ENCODE data around the gene CCDC195. TPM values are rescaled to one million over a fixed set of nuclear protein-coding genes. Genes with fewer than 3 reads are reported as not detected.

The CCDC195 gene
- total and polyA plus RNA-seq, 2 experiments from 2014 or later: not detected

DNA sequence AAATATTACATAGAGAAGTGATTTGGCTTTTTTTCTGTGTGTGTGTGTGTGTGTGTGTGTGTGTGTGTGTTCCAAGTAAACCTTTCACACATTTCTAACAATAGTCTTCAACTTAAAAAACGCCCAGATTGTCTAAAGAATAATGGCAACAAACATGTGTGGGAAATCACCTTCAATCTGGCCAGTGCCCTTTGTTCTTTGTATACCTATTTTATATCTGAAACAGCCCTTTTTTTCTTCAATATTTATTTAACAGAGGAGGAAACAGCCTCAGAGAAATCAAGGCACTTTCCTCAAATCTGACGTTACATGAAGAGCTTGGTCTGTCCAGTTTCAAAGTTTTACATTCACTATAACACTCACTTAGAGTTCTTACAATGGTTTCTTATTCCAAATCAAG lies 25.3 kb downstream of the CCDC195 start:
- no peak for DNase-seq (ENCODE audit: low spot score)
- Histone ChIP-seq H3K27ac (no peak overlapping the region), H3K4me1 (ENCODE audit: insufficient read depth) (peaks cover 5% of the 10 kb centered on the region), H3K9me2 (replicated peaks; ENCODE audit: insufficient read depth) (no peaks in the 10 kb centered on the region), H2AFZ (no peak overlapping the region), H3K27me3 (no peaks in the 10 kb centered on the region), H3K36me3 (replicated peaks; ENCODE audit: insufficient read depth, low read depth) (no peaks in the 10 kb centered on the region), H3K9me3 (ENCODE audit: low read depth) (no peaks in the 10 kb centered on the region), H3K79me2 (no peaks in the 10 kb centered on the region), H4K20me1 (ENCODE audit: insufficient read depth, poor library complexity, severe bottlenecking) (no peaks in the 10 kb centered on the region), H3K4me3 (no peak overlapping the region), H3K4me2 (no peak overlapping the region)
- 69% methylated on average over 2 of the region's 2 CpGs for WGBS (ENCODE audit: low lambda C conversion rate, missing lambda C conversion rate)
- TF ChIP-seq EZH2 (IDR thresholded peaks at IDR 0.05; ENCODE audit: borderline replicate concordance): no peak
- no peak for TF ChIP-seq EZH2phosphoT487 (IDR thresholded peaks at IDR 0.05; ENCODE audit: low read depth, severe bottlenecking, unreplicated experiment)
- TF ChIP-seq, protein P1, sequence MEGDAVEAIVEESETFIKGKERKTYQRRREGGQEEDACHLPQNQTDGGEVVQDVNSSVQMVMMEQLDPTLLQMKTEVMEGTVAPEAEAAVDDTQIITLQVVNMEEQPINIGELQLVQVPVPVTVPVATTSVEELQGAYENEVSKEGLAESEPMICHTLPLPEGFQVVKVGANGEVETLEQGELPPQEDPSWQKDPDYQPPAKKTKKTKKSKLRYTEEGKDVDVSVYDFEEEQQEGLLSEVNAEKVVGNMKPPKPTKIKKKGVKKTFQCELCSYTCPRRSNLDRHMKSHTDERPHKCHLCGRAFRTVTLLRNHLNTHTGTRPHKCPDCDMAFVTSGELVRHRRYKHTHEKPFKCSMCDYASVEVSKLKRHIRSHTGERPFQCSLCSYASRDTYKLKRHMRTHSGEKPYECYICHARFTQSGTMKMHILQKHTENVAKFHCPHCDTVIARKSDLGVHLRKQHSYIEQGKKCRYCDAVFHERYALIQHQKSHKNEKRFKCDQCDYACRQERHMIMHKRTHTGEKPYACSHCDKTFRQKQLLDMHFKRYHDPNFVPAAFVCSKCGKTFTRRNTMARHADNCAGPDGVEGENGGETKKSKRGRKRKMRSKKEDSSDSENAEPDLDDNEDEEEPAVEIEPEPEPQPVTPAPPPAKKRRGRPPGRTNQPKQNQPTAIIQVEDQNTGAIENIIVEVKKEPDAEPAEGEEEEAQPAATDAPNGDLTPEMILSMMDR (IDR thresholded peaks at IDR 0.05; ENCODE audit: poor library complexity): no peak

DNA sequence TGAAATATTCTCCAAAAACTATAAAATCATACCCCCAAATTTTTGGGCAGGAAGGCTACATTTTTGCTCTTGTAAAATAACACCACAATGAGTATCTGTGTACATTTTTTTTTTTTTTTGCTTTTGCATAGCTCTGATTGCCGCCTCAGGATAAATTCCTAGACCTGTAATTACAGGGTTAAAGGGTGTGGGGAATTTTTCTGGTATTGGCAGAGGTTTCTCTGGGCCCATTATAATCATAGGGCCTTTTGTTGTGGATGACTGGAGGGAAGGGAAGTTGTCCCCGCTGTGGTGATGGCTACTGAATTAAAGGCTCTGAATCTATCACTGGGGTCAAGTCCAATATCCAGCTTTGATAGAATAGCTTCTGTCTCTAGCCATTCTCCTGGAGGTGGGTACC lies 26.6 kb downstream of the CCDC195 start:
- Histone ChIP-seq H3K4me1 (ENCODE audit: insufficient read depth) (peaks cover 5% of the 10 kb centered on the region), H3K36me3 (replicated peaks; ENCODE audit: insufficient read depth, low read depth) (no peaks in the 10 kb centered on the region), H3K9me3 (ENCODE audit: low read depth) (no peaks in the 10 kb centered on the region), H3K9me2 (replicated peaks; ENCODE audit: insufficient read depth) (no peaks in the 10 kb centered on the region), H3K4me3 (no peak overlapping the region), H3K27ac (no peak overlapping the region), H3K27me3 (no peaks in the 10 kb centered on the region), H4K20me1 (ENCODE audit: insufficient read depth, poor library complexity, severe bottlenecking) (no peaks in the 10 kb centered on the region), H3K79me2 (no peaks in the 10 kb centered on the region), H2AFZ (no peak overlapping the region), H3K4me2 (no peak overlapping the region)
- 73% methylated on average over 2 of the region's 2 CpGs for WGBS (ENCODE audit: low lambda C conversion rate, missing lambda C conversion rate)
- TF ChIP-seq, protein P1 (IDR thresholded peaks at IDR 0.05; ENCODE audit: poor library complexity): no peak
- TF ChIP-seq EZH2 (IDR thresholded peaks at IDR 0.05; ENCODE audit: borderline replicate concordance): no peak
- no peak for TF ChIP-seq EZH2phosphoT487 (IDR thresholded peaks at IDR 0.05; ENCODE audit: low read depth, severe bottlenecking, unreplicated experiment)
- DNase-seq (ENCODE audit: low spot score): no peak

DNA sequence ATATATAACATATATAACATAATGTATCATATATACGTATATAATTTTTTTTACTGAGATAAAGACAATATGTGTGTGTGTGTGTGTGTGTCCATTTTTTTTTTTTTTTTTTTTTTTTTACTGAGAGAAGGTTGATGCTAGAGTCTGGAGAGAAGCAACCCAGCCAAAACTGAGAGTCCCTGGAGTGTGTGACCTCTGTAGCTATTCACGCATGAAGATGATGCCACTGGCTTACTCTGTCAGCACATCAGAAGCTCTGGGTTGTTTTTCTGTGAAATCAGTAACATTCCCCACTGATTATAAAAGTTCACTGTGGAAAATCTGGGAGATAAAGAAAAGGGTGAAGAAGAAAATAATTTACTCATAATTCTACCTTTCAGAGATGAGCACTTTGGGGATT lies 27.2 kb downstream of the CCDC195 start:
- H4K20me1 ChIP-seq (ENCODE audit: insufficient read depth, poor library complexity, severe bottlenecking): no peaks in the 10 kb centered on the region
- TF ChIP-seq EZH2phosphoT487 (IDR thresholded peaks at IDR 0.05; ENCODE audit: low read depth, severe bottlenecking, unreplicated experiment): no peak
- TF ChIP-seq, protein P1 (IDR thresholded peaks at IDR 0.05; ENCODE audit: poor library complexity): no peak
- TF ChIP-seq EZH2 (IDR thresholded peaks at IDR 0.05; ENCODE audit: borderline replicate concordance): no peak
- H3K36me3 ChIP-seq (replicated peaks; ENCODE audit: insufficient read depth, low read depth): no peaks in the 10 kb centered on the region
- H3K9me3 ChIP-seq (ENCODE audit: low read depth): no peaks in the 10 kb centered on the region
- no peaks in the 10 kb centered on the region for H3K79me2 ChIP-seq
- H3K9me2 ChIP-seq (replicated peaks; ENCODE audit: insufficient read depth): no peaks in the 10 kb centered on the region
- DNase-seq (ENCODE audit: low spot score): no peak
- H3K4me3 ChIP-seq: no peak overlapping the region
- no peak overlapping the region for H2AFZ ChIP-seq
- no peak overlapping the region for H3K4me2 ChIP-seq
- H3K27me3 ChIP-seq: no peaks in the 10 kb centered on the region
- 78% methylated on average over 1 of the region's 2 CpGs for WGBS (ENCODE audit: low lambda C conversion rate, missing lambda C conversion rate)
- H3K27ac ChIP-seq: no peak overlapping the region
- H3K4me1 ChIP-seq (ENCODE audit: insufficient read depth): peaks cover 5% of the 10 kb centered on the region

DNA sequence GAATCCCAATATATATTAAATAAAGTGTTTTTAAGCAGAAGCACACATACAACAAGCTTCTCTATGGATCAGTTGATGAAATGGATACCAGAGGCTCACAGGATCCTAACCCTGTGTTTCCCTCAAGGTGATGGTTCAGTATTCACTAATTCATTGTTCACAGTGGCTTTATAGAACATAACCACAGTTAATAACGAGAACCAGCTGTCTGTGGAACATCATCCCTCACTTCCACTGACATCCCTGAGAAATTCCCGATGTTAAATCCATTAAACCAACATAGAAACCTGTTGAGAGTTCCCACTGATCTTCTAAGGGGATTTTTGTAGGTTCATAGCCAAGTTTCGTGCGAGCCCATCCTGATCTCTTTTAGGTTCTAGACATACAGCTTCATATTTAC lies 29.0 kb downstream of the CCDC195 start:
- H3K9me2 ChIP-seq (replicated peaks; ENCODE audit: insufficient read depth): no peaks in the 10 kb centered on the region
- no peaks in the 10 kb centered on the region for H3K36me3 ChIP-seq (replicated peaks; ENCODE audit: insufficient read depth, low read depth)
- DNase-seq (ENCODE audit: low spot score): no peak
- 72% methylated on average over 4 of the region's 4 CpGs for WGBS (ENCODE audit: low lambda C conversion rate, missing lambda C conversion rate)
- H4K20me1 ChIP-seq (ENCODE audit: insufficient read depth, poor library complexity, severe bottlenecking): no peaks in the 10 kb centered on the region
- H3K79me2 ChIP-seq: no peaks in the 10 kb centered on the region
- H3K27me3 ChIP-seq: no peaks in the 10 kb centered on the region
- H3K4me1 ChIP-seq (ENCODE audit: insufficient read depth): peaks cover 5% of the 10 kb centered on the region
- TF ChIP-seq EZH2phosphoT487 (IDR thresholded peaks at IDR 0.05; ENCODE audit: low read depth, severe bottlenecking, unreplicated experiment) (no peak), EZH2 (IDR thresholded peaks at IDR 0.05; ENCODE audit: borderline replicate concordance) (no peak)
- TF ChIP-seq, protein P1 (IDR thresholded peaks at IDR 0.05; ENCODE audit: poor library complexity): no peak
- H3K27ac ChIP-seq: no peak overlapping the region
- H3K4me2 ChIP-seq: no peak overlapping the region
- H3K4me3 ChIP-seq: no peak overlapping the region
- H3K9me3 ChIP-seq (ENCODE audit: low read depth): no peaks in the 10 kb centered on the region
- H2AFZ ChIP-seq: no peak overlapping the region

All from hepatocyte (in vitro differentiated cells).